Measurements from ENCODE around the gene CFAP141.
"Not testable (repeated sequence)": the region's sequence is repeated elsewhere in the genome, so short reads cannot be mapped to it uniquely, and the experiment has no call there.

CFAP141 gene

DNA sequence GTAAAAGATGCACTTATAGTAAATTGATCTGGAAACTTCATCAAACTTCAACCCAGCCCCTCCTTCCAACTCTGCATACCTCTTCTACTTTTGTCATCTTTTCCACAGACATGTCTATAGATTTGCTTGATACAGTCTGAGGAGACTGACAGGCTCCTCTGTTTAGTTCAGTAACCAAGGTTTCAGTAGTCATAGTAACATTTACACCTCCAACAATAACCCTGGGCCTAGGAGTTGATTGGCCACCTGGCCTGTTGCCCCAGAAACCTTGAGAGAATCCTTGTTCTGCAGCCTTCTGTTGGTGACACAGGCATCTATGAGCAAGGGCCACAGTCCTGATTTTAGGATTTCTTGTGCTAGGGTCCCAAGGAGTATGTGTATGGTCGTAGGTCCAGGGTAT lies at the start of gene CFAP141:
CFAP141 (minus strand) TSS at position 138 of the 400 bp plus-strand sequence; CDS start at position 112, 26 bp downstream.
- in situ Hi-C loops (cut with HindIII; ENCODE audit: low sequenced_read_pairs): no loop called here

DNA sequence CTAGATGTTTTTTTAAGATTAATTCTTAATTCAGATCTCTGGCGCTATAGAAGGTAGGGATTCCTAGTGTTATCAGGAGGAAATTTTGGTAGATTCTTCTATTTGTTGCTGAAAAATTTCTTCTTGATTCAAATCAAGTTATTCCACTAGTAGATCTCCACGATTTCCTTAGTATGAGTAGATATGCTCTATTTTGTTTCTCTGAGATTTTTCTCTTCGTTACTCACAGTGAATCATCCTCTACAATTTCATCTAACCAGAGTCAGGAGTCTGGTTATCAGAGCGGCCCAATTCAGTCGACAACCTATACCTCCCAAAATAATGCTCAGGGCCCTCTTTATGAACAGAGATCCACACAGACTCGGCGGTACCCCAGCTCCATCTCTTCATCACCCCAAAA lies 47.5 kb upstream of the CFAP141 start:
- in situ Hi-C loops (cut with HindIII; ENCODE audit: low sequenced_read_pairs): no loop called here

DNA sequence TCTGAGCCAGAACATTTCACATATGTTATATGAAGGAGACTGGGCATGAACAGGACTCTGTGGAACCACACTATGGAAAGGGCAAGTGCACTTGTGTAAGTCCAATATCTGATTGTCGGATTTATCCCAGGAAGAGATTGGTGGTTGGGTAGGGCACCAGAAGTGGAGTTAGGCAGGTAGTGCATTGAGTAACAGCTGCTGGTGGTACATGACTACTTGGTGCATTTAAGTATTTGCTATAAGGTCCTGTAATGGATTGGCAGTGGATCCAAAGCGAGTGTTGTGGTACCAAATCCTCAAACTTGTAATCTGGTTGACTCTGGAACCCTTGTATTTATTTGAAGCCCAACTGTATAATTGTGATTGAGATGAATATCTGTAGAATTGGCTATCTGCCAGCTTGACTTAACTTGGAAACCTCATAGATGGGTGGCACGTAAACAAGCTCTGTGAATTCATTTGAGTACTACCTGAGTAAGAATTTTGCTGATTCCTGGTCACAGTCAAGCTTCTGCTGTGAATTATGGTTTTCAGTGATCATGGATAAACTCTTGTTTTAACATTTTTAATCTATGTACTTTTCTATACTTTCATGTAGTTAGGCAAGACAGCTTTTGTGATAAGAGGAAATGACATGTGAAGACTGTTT lies 35.7 kb upstream of the CFAP141 start:
- in situ Hi-C loops (cut with HindIII; ENCODE audit: low sequenced_read_pairs): no loop called here

DNA sequence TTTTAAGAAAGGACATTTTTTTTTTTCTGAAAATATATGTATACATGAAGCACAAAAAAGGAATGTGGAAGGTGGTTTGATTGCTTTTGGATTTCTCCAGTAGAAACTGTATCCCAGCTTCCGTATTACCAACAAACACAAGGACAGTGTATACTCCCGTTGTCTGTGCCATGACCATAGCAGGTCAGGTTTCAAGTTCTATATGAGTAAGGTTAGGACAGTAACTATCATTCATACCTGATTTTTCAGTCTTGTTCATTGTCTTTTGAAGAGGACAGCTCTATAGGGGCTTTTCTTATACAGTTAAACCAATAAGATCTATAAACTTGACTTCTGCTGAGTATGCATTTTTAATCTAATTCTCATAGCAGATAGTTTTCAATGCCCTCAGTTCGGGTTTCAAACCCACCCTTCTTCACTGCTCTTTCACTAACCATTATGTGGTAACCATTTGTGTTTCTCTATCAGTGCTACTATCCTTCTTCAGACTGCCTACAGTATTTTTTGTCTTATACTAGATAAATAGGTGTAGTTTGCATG lies 34.2 kb upstream of the CFAP141 start:
- in situ Hi-C loops (cut with HindIII; ENCODE audit: low sequenced_read_pairs): no loop called here

DNA sequence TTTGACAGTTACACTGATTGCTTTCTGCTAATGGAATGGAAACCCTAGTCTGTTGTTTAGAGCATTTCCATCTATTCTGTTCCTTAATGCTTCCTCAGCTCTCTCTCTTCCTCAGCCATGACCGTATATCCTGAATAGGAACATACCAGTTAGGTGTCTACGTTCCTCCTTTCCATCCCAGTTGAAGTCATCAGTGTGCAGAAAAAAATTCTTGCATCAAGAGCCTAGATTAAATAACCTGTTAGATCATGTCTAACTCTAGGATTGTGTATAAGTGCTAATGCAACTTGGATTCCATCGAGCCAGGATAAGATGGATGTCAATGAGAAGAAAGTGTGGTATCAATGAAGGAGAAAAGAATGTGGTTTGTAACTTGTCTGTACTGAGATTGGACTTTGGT lies 33.4 kb upstream of the CFAP141 start:
- in situ Hi-C loops (cut with HindIII; ENCODE audit: low sequenced_read_pairs): no loop called here

DNA sequence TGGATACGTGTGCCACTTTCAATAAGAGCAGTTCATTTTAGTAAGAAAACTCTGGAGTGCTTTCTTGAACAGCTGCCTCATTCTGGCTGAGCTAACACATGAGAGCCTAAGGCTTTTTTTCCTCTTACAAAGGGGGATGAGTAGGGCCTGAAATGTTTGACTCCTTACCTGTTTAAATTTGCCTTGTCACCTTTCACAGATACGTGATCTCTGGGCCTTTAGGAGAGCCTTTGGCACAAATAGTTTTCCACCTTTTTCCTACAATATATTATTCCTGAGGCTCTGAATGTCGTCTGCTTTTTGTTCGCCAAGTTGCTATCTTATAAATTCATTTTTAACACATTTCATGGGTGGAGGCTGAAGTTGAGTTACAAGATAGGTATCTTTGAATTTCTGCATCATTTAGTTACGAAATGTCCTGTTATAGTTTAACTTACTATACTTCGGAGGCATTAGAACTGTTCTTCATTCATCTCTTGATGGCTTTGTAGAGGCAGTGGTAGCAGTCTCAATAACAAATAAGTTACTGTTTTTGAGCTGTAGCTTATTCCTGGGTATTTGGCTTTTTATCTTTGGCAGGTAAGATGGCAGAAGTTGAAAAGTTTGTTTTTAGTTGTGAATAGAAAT lies 31.9 kb upstream of the CFAP141 start:
- in situ Hi-C loops (cut with HindIII; ENCODE audit: low sequenced_read_pairs): no loop called here

DNA sequence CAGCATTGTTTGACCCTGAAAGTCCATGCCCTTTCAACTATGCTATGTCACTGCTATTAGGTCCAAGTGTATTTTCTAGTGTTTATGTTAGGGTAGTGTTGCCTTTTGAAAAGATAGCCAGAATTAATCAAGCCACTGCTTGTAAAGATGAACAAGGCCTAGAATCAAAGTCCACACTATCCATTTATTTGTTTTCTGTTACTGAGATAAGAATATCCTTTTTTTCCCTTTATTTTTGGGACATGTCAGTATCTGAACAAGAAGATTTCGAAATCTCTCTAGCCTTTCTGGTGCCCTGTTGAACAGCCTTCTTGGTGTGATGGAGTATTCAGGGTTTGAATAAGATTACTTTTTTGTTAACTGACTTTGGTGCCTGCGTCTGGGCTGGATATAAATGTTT lies 31.3 kb upstream of the CFAP141 start:
- in situ Hi-C loops (cut with HindIII; ENCODE audit: low sequenced_read_pairs): no loop called here

DNA sequence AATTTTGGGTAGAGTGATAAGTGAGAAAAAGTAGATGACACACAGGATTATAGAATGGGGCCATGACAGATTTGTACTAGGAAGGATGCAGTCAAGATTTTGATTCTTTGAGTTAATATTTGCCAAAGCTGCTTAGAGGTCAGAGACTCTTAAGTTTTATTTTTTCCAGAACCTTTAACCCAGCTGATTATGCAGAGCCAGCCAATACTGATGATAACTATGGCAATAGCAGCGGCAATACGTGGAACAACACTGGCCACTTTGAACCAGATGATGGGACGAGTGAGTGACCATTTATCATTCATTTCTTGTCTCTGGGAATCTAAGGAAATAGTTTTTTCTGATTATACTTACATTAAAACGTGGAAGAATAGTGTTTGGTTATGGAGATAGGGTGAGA lies 30.7 kb upstream of the CFAP141 start:
- in situ Hi-C loops (cut with HindIII; ENCODE audit: low sequenced_read_pairs): no loop called here

DNA sequence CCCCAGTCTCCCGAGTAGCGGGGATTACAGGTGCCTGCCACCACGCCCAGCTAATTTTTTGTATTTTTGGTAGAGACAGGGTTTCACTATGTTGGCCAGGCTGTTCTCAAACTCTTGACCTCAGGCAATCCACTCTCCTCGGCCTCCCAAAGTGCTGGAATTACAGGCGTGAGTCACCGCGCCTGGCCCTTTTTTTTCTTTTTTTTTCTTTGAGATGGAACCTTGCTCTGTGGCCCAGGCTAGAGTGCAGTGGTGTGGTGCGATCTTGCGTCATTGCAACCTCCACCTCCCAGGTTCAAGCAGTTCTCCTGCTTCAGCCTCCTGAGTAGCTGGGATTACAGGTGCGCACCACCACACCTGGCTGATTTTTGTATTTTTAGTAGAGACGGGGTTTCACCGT lies 27.0 kb upstream of the CFAP141 start:
- in situ Hi-C loops (cut with HindIII; ENCODE audit: low sequenced_read_pairs): not testable (repeated sequence)

DNA sequence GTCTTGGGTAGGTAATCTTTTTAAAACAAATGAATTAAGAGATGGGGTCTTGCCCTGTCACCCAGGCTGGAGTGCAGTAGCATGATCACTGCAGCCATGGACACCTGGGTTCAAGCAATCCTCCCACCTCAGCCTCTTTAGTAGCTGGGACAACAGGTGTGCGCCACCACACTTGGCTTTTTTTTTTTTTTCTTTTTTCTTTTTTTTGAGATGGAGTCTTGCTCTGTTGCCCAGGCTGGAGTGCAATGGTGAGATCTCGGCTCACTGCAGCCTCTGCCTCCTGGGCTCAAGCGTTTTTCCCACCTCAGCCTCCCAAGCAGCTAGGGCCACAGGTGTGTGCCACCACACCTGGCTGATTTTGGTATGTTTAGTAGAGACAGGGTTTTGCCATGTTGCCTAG lies 25.0 kb upstream of the CFAP141 start:
- in situ Hi-C loops (cut with HindIII; ENCODE audit: low sequenced_read_pairs): not testable (repeated sequence)

DNA sequence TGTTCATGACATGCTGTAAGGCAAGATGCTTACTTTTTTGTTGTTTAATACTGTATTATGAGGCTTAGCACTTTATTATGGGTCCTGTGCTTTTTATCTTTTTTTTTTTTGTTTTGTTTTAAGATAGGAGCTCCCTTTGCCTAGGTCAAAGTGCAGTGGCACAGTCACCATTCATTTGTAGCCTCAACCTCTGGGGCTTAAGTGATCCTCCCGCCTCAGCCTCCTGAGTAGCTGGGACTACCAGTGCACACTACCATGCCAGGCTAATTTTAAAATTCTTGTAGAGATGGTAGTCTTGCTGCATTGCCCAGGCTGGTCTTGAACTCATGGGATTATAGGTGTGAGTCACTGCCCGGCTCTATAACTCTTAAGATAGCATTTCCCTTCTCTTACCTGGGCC lies 19.2 kb upstream of the CFAP141 start:
- in situ Hi-C loops (cut with HindIII; ENCODE audit: low sequenced_read_pairs): no loop called here

DNA sequence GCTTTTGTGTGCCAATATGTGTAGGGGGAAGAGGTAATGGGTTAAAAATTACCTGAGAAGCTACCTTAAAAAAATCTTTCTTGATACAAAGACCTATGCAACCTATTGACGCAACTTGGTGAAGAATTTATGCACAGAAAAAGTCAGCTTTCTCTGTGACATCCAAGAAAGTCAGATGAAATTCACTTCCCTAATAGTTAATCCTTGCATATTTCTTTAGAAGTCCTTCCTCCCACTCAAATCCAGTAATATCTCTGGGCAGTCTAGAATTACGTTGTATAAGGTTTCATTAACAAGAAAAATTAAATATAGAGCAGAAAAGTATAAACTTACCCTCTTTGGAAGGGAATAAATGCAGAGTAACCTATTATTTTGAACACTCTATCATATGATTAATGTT lies 17.5 kb upstream of the CFAP141 start:
- in situ Hi-C loops (cut with HindIII; ENCODE audit: low sequenced_read_pairs): no loop called here

DNA sequence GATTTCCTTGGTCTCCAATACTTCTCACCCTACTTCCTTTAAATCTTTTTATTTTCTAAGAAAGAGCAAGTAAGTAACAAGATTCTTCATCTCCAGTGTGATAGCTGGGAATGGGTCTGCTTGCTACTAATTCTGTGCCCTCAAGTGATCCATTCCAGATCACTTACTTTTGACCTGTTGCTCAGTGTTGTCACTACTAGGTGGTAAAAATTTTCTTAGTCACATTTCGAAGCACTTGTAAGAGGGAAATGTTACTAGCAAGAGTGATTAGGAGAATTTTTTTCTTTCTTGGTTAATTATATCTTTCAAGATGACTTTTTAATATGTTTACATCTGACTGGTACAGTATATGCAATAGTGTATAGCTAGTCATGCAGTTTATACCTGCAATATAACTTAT lies 16.8 kb upstream of the CFAP141 start:
- in situ Hi-C loops (cut with HindIII; ENCODE audit: low sequenced_read_pairs): no loop called here

DNA sequence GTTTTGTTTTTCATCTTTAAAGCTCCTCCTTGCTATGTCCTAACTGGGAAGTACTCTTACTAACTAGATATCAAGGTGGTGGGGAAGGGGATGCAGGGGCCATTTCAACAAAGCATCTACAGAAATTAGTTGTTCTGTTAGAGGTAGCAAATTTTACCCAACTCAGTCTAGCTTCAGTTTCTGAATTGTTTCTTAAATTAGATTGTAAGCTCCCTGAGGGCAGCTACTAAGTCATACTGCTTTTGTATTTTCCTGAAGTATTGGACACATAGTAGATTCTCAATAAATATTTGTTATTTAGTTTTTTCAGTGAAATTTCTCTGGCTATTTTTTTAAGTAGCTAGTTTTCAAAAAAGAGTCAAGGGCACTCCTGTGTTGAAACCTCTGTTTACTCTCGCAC lies 16.4 kb upstream of the CFAP141 start:
- in situ Hi-C loops (cut with HindIII; ENCODE audit: low sequenced_read_pairs): no loop called here

DNA sequence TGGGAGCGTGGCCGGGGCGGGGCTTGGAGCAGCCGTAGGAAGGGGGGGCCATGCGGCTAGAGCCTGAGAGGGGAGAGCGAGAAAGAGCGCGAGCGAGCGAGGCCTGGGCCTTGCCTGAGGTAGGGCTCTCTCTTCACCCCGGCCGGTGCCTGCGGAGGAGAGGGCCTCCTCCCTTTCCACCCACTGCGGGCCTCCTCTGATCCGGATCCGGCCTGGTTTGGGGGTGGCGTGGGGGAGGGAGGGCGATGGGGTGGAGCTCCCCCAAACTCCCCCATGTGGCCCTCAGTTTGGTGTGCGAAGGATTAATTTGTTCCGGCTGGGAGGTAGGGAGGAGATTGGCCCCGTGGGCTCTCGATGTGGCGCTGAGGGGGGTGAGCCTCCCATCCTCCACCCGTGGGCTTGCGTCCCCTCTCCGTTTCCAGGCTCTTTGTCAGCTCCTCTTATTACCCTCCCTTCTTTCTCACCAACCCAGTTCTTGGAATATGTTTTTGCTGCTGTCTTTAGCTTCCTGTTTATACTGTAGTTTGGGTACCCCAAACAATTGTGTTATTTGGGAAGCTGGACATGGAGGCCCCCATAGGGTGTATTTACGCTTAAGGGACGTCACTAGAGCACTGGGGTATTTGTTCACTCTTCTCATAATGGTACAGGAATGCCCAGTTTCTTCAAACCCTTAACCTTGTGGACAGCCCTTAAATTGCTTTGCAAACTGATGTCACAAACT lies 15.3 kb upstream of the CFAP141 start:
- in situ Hi-C loops (cut with HindIII; ENCODE audit: low sequenced_read_pairs): no loop called here

DNA sequence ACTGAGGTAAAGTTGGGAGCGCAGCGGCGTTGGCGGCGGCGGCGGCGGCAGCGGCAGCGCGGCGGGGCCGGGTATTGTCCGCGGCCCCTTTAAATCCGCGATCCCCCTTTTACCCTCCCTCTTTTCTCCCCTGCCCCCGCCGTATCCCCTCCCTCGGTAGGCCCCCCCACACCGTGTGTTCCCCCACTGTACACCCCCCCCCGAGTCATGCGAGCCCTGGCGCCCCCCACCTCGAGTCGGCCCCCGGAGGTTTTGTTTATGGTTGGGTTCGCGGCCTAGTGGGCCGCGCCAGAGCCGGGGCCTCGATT lies 14.8 kb upstream of the CFAP141 start:
- in situ Hi-C loops (cut with HindIII; ENCODE audit: low sequenced_read_pairs): no loop called here

DNA sequence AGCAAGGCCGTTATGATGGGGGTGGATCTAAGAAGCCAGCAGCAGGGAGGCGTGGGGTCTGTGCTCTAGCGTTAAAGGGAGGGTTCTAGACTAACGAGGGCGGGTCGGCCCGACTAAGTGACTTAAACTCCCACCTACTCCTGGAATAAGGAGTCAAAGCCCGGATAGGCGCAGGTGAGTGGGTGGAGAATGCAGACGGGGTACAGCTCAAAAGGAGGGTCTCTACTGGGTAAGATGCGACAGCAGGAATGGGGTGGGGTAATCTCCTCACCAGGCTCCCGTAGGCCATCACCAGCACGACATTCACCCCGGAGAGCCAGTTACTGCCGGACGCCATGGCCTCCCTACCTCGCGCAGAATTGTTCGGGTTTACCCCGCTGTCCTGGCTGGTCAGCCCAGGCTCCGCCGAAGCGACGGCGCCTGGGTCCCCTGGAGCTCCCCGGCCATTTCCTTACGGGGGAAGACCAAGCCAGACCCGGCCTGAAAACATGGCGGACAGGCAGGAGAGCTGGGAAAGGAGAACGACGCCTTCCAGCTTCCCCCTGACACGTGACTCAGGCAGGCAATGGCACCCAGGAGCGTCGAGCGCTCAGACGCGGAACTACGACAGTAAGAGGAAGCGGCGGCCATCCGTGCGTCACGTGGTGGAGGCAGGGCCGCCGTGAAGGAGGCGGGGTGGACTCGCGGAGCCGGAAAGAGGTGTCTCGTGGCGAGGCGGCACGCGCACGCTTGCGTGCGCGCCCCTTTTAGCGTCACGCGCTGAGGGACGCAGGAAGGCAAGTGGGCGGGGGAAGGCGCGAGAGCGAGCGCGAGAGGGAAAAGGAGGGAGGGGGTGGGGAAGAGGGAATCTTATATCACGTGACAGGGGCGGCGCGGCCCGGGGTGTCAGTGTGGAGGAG lies 14.2 kb upstream of the CFAP141 start, which contains the start of gene UBAP2L:
UBAP2L (plus strand) TSS at position 885 of the 899 bp plus-strand sequence. CDS start 4,169 bp downstream, outside the sequence.
- in situ Hi-C loops (cut with HindIII; ENCODE audit: low sequenced_read_pairs): no loop called here

DNA sequence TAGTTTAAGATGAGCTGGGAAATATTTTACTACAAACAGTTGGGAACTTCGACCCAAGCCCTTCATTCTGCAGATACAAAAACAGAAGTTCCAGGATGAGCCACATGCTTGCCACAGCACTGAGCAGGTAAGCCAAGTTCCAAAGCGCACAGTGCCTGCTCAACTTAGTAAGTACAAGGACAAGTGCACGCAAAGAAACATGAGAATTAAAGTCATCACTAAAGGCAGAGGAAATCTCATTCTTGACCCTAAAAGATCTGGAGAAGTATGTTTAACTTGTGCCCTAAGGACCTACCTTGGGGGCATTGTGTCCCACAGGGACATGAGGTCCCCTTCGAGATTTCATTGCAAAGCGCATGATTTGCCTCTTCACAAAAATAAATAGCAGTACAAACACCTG lies 13.4 kb upstream of the CFAP141 start:
- in situ Hi-C loops (cut with HindIII; ENCODE audit: low sequenced_read_pairs): no loop called here

DNA sequence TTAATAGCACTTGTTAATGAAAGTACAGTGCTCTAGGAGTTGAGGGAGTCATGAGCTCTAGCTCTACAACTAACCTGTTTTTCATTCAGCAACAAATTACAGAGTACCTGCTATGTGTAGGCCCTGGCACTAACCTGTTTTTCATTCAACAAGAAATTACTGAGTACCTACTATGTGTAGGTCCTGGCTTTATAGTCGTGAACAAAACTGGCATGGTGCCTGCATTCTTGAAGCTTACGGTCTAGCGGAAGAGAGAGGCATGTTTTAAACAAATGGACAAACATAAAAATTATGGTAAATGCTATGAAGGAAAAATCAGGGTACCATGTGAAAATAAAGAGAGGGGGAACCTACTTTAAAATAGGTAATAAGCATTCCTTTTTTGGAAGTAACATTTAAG lies 12.4 kb upstream of the CFAP141 start:
- in situ Hi-C loops (cut with HindIII; ENCODE audit: low sequenced_read_pairs): no loop called here

DNA sequence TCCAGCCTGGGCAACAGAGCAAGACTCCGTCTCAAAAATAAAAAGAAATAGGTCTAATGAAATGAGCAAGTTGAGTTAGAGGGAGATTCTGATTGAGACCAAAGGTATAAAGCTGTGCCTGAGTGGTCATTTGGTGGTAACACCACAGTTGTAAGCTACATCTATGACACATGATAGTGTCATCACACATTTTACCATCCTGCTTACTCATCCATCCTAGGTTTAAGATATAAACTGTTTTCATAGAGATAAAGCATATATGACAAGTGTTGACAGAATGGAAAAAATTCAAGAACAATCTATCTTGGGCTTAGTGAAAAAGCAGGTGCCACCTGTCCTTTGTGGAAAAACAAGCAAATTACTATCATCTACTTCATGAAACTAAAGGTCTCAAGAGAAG lies 7.1 kb upstream of the CFAP141 start:
- in situ Hi-C loops (cut with HindIII; ENCODE audit: low sequenced_read_pairs): no loop called here

DNA sequence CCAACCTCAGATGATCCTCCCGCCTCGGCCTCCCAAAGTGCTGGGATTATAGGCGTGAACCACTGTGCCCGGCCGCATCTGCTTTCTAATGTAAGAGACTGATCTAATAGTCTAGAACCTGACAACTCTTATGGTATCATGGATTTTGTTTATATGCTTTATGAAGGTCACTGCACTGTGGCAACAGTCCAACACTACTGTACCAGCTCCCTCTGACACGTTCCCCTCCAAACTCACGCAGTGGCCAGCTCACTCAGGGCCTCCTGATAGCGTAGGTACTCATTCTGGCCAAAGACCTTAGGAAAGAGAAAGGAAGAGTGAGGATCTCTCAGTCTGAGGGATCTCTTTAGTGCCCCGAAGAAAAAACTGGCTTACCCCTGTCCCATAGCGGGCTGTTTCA lies 6.0 kb upstream of the CFAP141 start:
- in situ Hi-C loops (cut with HindIII; ENCODE audit: low sequenced_read_pairs): no loop called here

Data from endothelial cell of hepatic sinusoid (primary cell).